Measurements from ENCODE around the gene C1orf35.

C1orf35 gene

DNA sequence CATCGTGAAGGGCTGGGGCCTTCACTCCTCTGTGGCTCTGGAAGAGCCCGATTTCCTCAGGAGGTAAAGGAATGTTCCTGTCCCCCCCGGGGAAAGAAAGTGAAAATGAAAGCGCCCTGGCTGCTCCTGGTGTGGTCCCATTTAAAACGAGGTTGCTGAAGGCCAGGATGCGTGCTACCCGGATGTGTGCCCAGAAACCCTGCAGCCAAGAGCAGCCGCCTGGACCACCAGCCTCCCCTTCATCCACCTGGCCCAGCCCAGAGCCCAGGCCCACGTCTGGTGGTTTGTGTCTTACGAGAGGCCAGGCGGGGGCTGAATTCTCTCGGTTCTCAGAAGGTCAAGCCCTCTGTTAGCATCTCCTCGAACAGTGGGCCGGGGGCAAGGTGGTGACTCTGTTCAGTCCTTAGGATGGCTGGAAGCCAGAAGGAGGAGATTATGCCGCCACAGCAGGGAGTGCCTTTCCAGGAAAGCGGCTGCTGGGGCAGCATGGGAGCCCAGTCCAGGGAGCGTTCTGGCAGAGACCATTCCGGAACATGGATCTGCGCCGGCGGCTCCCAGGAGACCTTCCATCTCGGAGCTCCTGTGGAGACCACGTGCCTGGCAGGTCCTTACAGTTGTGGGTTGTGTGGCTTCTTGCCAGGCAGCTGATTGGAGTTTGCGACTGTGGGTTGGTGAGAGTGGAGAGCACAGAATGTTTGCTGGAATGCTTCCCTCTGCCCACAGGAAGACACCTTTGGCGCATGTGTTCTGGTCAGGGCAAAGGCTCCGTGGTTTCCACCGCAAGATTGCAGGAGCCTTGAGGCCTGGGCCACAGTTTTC, 38.3 kb upstream of the C1orf35 start:
- TF ChIP-seq CTCF (IDR thresholded peaks at IDR 0.05; ENCODE audit: borderline replicate concordance, control extremely low read depth, extremely low read depth, insufficient read depth, missing control alignments), result no peak
- in situ Hi-C loops (cut with MboI; ENCODE audit: low sequenced_read_pairs, unreplicated experiment), result no loop called here
- DNase-seq (ENCODE audit: low spot score), result peak; percentile 60

- TF ChIP-seq CTCF (IDR thresholded peaks at IDR 0.05; ENCODE audit: borderline replicate concordance, control extremely low read depth, extremely low read depth, insufficient read depth, missing control alignments), result no peak
- peak; percentile 37 for DNase-seq (ENCODE audit: low spot score)
- in situ Hi-C loops (cut with MboI; ENCODE audit: low sequenced_read_pairs, unreplicated experiment), result no loop called here
Observed at GRCh38 chr1:228140724-228141225, 37.6 kb upstream of the C1orf35 start.

DNA sequence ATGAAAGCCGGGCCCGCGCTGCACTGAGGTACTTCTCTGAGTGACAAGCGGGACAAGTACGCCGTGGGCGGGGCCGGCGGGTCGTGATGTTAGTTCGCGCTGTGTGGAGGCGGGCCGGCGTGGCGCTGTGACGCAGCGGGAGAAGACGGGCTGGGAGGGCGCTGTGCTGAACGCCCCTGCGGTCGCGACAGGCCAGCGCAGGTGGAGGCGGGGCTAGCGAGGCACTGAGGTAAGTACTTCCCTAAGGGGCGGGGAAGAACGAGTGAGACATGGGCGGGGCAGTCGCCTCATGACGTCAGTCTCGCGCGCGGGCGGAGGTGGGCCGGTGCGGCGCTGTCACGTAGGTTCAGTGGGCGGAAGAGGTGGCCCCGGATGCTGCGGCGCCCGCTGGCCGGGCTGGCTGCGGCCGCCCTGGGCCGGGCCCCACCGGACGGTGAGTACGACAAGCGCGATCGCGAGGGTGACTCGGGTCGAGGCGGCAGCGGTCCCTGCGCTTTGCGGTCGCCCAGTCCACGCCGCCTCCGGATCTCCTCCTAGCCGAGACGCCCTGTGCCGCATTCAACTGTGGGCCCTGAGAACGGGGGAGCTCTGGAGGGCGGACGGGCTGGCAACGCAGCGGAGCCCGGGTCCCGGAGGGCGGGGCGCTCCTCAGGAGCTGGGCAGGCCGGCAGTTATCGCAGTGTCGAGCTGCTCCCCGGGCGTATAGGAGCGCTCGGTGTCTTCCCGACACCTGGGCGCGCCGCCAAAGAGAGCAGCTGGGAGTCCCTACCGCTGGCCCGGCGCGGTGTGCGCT, 37.0 kb upstream of the C1orf35 start, which contains the start of gene GUK1:
TSS of gene GUK1 (plus strand) at position 349 of the 793 bp plus-strand sequence. CDS start at position 373, 24 bp downstream.
- peak; percentile 25 for TF ChIP-seq CTCF (IDR thresholded peaks at IDR 0.05; ENCODE audit: borderline replicate concordance, control extremely low read depth, extremely low read depth, insufficient read depth, missing control alignments)
- peak; percentile 99 for DNase-seq (ENCODE audit: low spot score)
- in situ Hi-C loops (cut with MboI; ENCODE audit: low sequenced_read_pairs, unreplicated experiment), result no loop called here

GRCh38 chr1:228139406-228139930, 36.3 kb upstream of the C1orf35 start:
- DNase-seq (ENCODE audit: low spot score), result no peak
- in situ Hi-C loops (cut with MboI; ENCODE audit: low sequenced_read_pairs, unreplicated experiment), result no loop called here
- TF ChIP-seq CTCF (IDR thresholded peaks at IDR 0.05; ENCODE audit: borderline replicate concordance, control extremely low read depth, extremely low read depth, insufficient read depth, missing control alignments), result no peak

DNA sequence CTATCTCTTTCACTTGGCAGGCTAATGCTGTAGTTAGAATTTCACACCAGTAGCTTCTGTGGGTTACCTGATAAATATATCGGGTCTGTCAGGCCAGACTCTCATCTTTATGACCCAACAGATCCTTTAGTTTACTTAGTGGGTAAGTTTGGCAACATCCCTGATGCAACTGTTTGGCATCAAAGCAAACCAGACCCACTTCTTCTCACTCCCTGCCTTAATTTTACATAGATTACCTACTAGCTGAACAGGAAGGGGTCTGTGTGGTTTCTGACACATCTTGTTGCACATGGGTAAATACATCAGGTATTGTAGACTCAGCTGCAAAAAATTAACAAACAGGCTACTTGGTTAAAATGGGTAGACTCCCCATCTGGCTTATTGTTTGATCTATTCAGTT, 33.8 kb upstream of the C1orf35 start:
- no peak for DNase-seq (ENCODE audit: low spot score)
- no peak for TF ChIP-seq CTCF (IDR thresholded peaks at IDR 0.05; ENCODE audit: borderline replicate concordance, control extremely low read depth, extremely low read depth, insufficient read depth, missing control alignments)
- in situ Hi-C loops (cut with MboI; ENCODE audit: low sequenced_read_pairs, unreplicated experiment), result no loop called here

DNA sequence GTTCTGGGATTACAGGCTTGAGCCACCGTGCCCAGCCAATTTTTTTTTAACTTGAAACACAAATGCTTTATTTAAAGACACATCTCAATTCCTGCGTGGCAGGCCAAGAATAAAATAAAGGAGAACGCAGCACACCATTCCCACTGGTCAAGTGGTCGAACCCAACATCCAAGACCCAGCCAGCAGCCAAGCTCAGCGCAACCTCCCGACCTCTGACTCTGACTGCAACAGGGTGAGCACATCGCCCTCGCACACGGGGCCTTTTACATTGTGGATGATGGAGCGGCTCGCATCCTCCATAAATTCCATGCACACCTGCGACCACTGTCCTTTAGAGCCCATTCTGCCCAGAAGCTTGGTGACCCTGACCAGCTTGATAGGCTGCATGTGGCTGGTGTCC, 31.5 kb upstream of the C1orf35 start:
- TF ChIP-seq CTCF (IDR thresholded peaks at IDR 0.05; ENCODE audit: borderline replicate concordance, control extremely low read depth, extremely low read depth, insufficient read depth, missing control alignments), result no peak

More for the DNA sequence above, 31.5 kb upstream of the C1orf35 start:
- in situ Hi-C loops (cut with MboI; ENCODE audit: low sequenced_read_pairs, unreplicated experiment), result no loop called here
- no peak for DNase-seq (ENCODE audit: low spot score)
